ENCODE measurements around the gene TP53I3.

The TP53I3 gene, protein sequence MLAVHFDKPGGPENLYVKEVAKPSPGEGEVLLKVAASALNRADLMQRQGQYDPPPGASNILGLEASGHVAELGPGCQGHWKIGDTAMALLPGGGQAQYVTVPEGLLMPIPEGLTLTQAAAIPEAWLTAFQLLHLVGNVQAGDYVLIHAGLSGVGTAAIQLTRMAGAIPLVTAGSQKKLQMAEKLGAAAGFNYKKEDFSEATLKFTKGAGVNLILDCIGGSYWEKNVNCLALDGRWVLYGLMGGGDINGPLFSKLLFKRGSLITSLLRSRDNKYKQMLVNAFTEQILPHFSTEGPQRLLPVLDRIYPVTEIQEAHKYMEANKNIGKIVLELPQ

GRCh38 chr2:24084386-24085199 is at the start of gene TP53I3:
TSS of gene TP53I3 (minus strand) at chr2:24084834. CDS start at chr2:24084326, 508 bp downstream.
- H3F3A ChIP-seq (ENCODE audit: low read depth), result peaks cover 4% of the 10 kb centered on the region; the same call in 1 of the 2 replicates
- no peaks in the 10 kb centered on the region for H3K27me3 ChIP-seq (ENCODE audit: insufficient read depth, low read length, poor library complexity, severe bottlenecking)
- no peaks in the 10 kb centered on the region for H3K9me3 ChIP-seq (ENCODE audit: insufficient read depth, low read depth, low read length)
- TF ChIP-seq, protein P1, sequence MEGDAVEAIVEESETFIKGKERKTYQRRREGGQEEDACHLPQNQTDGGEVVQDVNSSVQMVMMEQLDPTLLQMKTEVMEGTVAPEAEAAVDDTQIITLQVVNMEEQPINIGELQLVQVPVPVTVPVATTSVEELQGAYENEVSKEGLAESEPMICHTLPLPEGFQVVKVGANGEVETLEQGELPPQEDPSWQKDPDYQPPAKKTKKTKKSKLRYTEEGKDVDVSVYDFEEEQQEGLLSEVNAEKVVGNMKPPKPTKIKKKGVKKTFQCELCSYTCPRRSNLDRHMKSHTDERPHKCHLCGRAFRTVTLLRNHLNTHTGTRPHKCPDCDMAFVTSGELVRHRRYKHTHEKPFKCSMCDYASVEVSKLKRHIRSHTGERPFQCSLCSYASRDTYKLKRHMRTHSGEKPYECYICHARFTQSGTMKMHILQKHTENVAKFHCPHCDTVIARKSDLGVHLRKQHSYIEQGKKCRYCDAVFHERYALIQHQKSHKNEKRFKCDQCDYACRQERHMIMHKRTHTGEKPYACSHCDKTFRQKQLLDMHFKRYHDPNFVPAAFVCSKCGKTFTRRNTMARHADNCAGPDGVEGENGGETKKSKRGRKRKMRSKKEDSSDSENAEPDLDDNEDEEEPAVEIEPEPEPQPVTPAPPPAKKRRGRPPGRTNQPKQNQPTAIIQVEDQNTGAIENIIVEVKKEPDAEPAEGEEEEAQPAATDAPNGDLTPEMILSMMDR (conservative IDR thresholded peaks at IDR 0.05; ENCODE audit: low read length), result peak; percentile 80
- TF ChIP-seq EZH2phosphoT487 (IDR thresholded peaks at IDR 0.05; ENCODE audit: borderline replicate concordance), result no peak
- peak within 1 kb of the TSS; percentile 96 for H3K9ac ChIP-seq (ENCODE audit: low read depth, low read length, poor library complexity, severe bottlenecking)
- no peaks in the 10 kb centered on the region for H3K36me3 ChIP-seq (ENCODE audit: insufficient read depth, low read length)
- peak within 1 kb of the TSS; percentile 86 for H2AFZ ChIP-seq (ENCODE audit: low read length)
- no peaks in the 10 kb centered on the region for H4K20me1 ChIP-seq (ENCODE audit: insufficient read depth, low read length, poor library complexity, severe bottlenecking)
- H3K79me2 ChIP-seq (ENCODE audit: insufficient read depth, low read length), result peaks cover 12% of the 10 kb centered on the region; the same call in 1 of the 2 replicates
- peaks cover 17% of the 10 kb centered on the region for H3K4me1 ChIP-seq (ENCODE audit: insufficient read depth, low read length, poor library complexity, severe bottlenecking)
- H3K9me2 ChIP-seq (replicated peaks; ENCODE audit: low read depth, low read length), result no peaks in the 10 kb centered on the region
- peak within 1 kb of the TSS; percentile 93 for H3K4me2 ChIP-seq (ENCODE audit: low read depth, low read length, poor library complexity, severe bottlenecking)
- H3K4me3 ChIP-seq (ENCODE audit: low read length, poor library complexity, severe bottlenecking), result peak within 1 kb of the TSS; percentile 75

DNA sequence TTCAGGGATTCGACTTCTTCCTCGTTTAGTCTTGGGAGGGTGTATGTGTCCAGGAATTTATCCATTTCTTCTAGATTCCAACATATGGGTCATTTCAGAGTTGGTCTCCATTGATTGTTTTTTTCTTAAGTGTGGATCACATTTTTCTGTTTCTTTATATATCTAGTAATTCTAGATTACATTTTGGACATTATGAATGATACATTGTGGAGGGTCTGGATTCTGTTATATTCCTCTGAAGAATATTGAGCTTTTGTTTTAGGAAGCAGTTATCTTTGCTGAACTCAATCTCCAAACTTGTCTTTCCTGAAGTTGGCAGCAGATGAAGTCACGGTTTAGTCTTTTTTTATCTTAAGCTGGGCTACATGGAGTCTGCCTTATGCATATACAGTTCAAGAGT is 47.9 kb upstream of the TP53I3 start:
- Histone ChIP-seq H3K9me3 (ENCODE audit: insufficient read depth, low read depth, low read length) (peaks cover 9% of the 10 kb centered on the region; the same call in 1 of the 2 replicates), H3K36me3 (ENCODE audit: insufficient read depth, low read length) (no peaks in the 10 kb centered on the region), H2AFZ (ENCODE audit: low read length) (no peak overlapping the region)

GRCh38 chr2:24125956-24126355 is 41.3 kb upstream of the TP53I3 start:
- H2AFZ ChIP-seq (ENCODE audit: low read length), result no peak overlapping the region
- peaks cover 22% of the 10 kb centered on the region for H3K4me1 ChIP-seq (ENCODE audit: insufficient read depth, low read length, poor library complexity, severe bottlenecking)
- no peak overlapping the region for H3K4me2 ChIP-seq (ENCODE audit: low read depth, low read length, poor library complexity, severe bottlenecking)
- no peaks in the 10 kb centered on the region for H4K20me1 ChIP-seq (ENCODE audit: insufficient read depth, low read length, poor library complexity, severe bottlenecking)
- TF ChIP-seq EZH2phosphoT487 (IDR thresholded peaks at IDR 0.05; ENCODE audit: borderline replicate concordance), result no peak
- TF ChIP-seq, protein P1 (conservative IDR thresholded peaks at IDR 0.05; ENCODE audit: low read length), result no peak
- H3K9me3 ChIP-seq (ENCODE audit: insufficient read depth, low read depth, low read length), result no peaks in the 10 kb centered on the region
- H3F3A ChIP-seq (ENCODE audit: low read depth), result no peaks in the 10 kb centered on the region
- no peak overlapping the region for H3K9ac ChIP-seq (ENCODE audit: low read depth, low read length, poor library complexity, severe bottlenecking)
- no peaks in the 10 kb centered on the region for H3K27me3 ChIP-seq (ENCODE audit: insufficient read depth, low read length, poor library complexity, severe bottlenecking)
- no peaks in the 10 kb centered on the region for H3K9me2 ChIP-seq (replicated peaks; ENCODE audit: low read depth, low read length)
- H3K36me3 ChIP-seq (ENCODE audit: insufficient read depth, low read length), result no peaks in the 10 kb centered on the region
- H3K79me2 ChIP-seq (ENCODE audit: insufficient read depth, low read length), result peaks cover 19% of the 10 kb centered on the region
- H3K4me3 ChIP-seq (ENCODE audit: low read length, poor library complexity, severe bottlenecking), result no peak overlapping the region

More for the DNA sequence above, 47.9 kb upstream of the TP53I3 start:
- no peaks in the 10 kb centered on the region for H3K27me3 ChIP-seq (ENCODE audit: insufficient read depth, low read length, poor library complexity, severe bottlenecking)
- H3K4me3 ChIP-seq (ENCODE audit: low read length, poor library complexity, severe bottlenecking), result no peak overlapping the region
- H3K9ac ChIP-seq (ENCODE audit: low read depth, low read length, poor library complexity, severe bottlenecking), result no peak overlapping the region
- H4K20me1 ChIP-seq (ENCODE audit: insufficient read depth, low read length, poor library complexity, severe bottlenecking), result no peaks in the 10 kb centered on the region
- H3K4me1 ChIP-seq (ENCODE audit: insufficient read depth, low read length, poor library complexity, severe bottlenecking), result no peaks in the 10 kb centered on the region
- no peaks in the 10 kb centered on the region for H3K9me2 ChIP-seq (replicated peaks; ENCODE audit: low read depth, low read length)
- no peak overlapping the region for H3K4me2 ChIP-seq (ENCODE audit: low read depth, low read length, poor library complexity, severe bottlenecking)
- TF ChIP-seq EZH2phosphoT487 (IDR thresholded peaks at IDR 0.05; ENCODE audit: borderline replicate concordance), result no peak
- H3F3A ChIP-seq (ENCODE audit: low read depth), result no peaks in the 10 kb centered on the region
- H3K79me2 ChIP-seq (ENCODE audit: insufficient read depth, low read length), result no peaks in the 10 kb centered on the region

Measured in Loucy (cell line).